GM19099 (cell line): ENCODE data around the gene KIF26B.

Experiments
- POLR2A ChIP-seq: IDR thresholded peaks from 3 replicates; pipeline ENCODE4 v1.6.1; 2011; ENCODE audit warnings: low read depth; ENCODE audit not compliant: insufficient read length; ENCODE audit errors: extremely low read depth

The KIF26B gene

GRCh38 chr1:245154429-245155271 lies at the start of gene KIF26B:
Gene KIF26B (plus strand): TSS chr1:245154985. CDS start chr1:245155425, 440 bp downstream.
- TF ChIP-seq POLR2A: no peak

DNA sequence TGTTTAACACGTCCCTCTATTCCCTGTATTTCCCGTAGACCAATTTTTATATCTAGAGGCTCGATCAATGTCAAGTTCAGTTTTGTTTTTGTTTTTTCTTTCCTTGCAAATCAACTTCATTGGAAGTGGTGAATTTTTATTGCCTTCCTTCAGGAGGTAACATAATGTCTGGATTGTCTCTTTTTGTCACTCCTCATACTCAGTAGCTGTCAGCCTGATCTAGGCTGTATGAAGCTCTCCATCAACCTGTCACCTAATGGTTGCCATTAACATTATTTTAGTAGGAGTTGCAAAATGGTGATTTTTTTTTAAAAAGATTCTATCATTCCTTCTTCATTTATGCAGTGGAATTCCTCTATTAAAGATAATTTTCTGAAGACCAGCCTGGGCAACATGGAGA lies 49.7 kb upstream of the KIF26B start:
- no peak for TF ChIP-seq POLR2A

DNA sequence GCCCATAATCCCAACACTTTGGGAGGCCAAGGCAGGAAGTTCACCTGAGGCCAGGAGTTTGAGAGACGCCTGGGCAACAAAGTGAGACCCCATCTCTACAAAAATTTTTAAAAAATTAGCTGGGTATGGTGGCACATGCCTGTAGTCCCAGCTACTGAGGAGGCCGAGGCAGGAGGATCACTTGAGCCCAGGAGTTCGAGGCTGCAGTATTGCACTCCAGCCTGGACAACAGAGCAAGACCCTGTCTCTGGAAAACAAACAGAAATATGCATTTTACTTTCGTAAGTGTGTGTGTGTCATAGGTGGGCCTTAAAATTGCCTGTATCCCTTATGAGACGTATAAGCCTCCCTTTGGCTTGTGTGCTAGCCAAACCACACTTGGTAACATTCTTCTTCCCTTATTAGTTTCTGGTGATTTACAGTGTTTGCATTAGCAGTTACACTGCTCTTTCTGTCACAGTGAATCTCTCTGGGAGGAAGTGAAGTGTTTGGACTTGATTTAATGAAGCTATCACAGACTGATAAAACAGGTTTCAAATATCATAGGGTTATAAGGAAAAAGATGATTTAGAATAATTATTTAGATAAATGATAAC lies 48.9 kb upstream of the KIF26B start:
- TF ChIP-seq POLR2A: no peak

- TF ChIP-seq POLR2A: no peak
Measured at GRCh38 chr1:245107776-245108114, 47.0 kb upstream of the KIF26B start.

GRCh38 chr1:245108246-245108645 lies 46.5 kb upstream of the KIF26B start:
- TF ChIP-seq POLR2A: no peak

GRCh38 chr1:245108909-245109308 lies 45.9 kb upstream of the KIF26B start:
- TF ChIP-seq POLR2A: no peak

GRCh38 chr1:245110406-245110805 lies 44.4 kb upstream of the KIF26B start:
- TF ChIP-seq POLR2A: no peak

DNA sequence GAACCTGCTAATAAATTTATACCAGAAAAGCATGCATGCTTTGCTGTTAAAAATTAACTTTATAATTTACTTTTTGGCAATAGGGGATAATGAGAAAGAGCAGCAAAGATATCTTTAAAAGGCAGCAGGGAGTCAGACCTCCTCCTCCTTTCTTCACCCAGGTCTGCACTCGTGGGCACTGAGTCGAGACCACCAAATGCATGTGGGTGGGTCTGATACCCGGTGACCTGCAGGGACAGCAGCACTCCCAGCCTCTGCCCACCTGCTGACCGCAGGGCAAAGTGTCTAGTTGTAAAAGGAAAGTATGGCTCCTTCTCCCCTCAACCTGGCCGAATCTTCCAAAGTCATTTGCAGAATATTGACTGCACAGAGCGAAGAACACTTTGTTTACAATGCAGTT lies 43.7 kb upstream of the KIF26B start:
- no peak for TF ChIP-seq POLR2A

- TF ChIP-seq POLR2A: no peak
Measured at GRCh38 chr1:245113649-245114048, 41.1 kb upstream of the KIF26B start.

GRCh38 chr1:245116131-245116530 lies 38.7 kb upstream of the KIF26B start:
- TF ChIP-seq POLR2A: no peak

GRCh38 chr1:245116751-245117150 lies 38.0 kb upstream of the KIF26B start:
- no peak for TF ChIP-seq POLR2A

- TF ChIP-seq POLR2A: no peak
Measured at GRCh38 chr1:245118066-245118465, 36.7 kb upstream of the KIF26B start.

- TF ChIP-seq POLR2A: no peak
Measured at GRCh38 chr1:245118806-245119205, 36.0 kb upstream of the KIF26B start.

DNA sequence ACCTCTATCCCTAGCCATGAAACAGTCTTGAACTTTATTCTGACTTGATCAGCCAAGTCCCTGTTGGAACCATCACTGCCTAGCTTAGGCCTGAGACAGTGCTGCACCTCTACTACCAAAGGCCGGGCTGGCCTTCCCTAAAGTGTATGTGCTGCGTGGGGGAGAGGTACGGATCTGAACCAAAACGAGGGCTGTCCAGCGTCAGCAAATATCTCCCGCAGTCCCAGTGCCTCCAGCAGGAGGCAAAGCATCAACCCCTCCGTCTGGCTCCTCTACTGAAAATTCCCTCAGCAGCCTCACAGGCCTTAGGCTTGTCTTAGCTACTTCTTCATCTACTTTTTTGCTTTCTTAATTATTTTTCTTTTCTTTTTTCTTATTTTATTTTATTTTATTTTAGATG lies 33.3 kb upstream of the KIF26B start:
- no peak for TF ChIP-seq POLR2A

- TF ChIP-seq POLR2A: no peak
Measured at GRCh38 chr1:245124241-245124640, 30.5 kb upstream of the KIF26B start.

- TF ChIP-seq POLR2A: no peak
Measured at GRCh38 chr1:245124644-245125043, 30.1 kb upstream of the KIF26B start.

DNA sequence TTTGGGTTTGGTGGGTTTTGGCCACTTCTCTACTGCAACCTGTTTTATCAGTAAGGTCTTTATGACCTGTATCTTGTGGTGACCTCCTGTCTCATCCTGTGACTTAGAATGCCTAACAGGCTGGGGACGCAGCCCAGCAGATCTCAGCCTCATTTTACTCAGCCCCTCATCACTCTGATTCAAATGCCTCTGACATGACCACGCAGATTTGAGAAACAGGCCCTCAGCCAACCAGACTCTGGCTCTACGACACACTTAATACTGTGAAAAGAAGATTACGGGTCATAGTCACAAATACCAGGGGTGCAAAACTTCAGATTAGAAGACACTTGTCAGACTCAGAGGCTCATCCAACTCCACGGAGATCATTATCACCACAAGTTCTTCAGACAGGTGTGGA lies 28.3 kb upstream of the KIF26B start:
- no peak for TF ChIP-seq POLR2A

DNA sequence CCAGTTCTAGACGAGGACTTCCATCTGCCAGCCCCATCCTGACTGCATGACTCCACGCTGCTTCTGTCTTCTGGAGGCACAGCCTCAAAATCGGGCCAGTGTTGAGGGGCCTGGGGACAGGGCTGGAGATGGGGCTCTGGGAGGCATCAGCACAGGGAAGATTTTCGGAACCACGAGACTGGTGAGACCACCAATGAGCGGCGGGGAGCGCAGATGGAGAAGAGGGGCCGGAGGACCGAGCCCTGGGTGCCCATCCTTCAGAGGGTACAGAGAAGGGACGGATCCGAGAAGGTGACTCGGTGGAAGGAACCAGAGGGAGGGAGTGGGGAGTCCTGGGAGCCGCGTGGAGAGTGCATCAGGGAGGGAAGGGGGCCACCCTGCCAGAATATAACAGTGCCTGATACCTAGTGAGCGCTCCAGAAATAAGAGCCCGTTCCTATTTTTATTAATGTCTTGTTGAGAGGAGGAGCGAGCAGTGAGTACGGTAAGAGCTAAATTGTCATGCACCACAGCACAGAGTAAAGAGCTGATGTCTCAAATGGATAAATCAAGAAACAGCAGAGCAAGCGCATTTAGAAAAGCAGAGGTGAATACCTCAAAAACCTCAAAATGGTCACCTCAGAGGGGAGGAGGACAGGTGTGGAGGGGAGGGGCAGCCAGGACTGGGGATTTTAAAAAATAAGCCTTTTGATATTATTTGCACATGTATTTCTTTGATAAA lies 26.2 kb upstream of the KIF26B start:
- no peak for TF ChIP-seq POLR2A
